Measurements from ENCODE around the gene SEMA5A.

The SEMA5A gene

GRCh38 chr5:9441610-9442009 is 104.3 kb downstream of the SEMA5A start:
- DNase-seq (ENCODE audit: low read depth, low spot score): no peak

GRCh38 chr5:9440517-9440916 is 105.4 kb downstream of the SEMA5A start:
- no peak for DNase-seq (ENCODE audit: low read depth, low spot score)

GRCh38 chr5:9439531-9440292 is 106.2 kb downstream of the SEMA5A start:
- no peak for DNase-seq (ENCODE audit: low read depth, low spot score)

- DNase-seq (ENCODE audit: low read depth, low spot score): no peak
Measured at GRCh38 chr5:9438596-9439354, 107.1 kb downstream of the SEMA5A start.

GRCh38 chr5:9437741-9438240 is 108.1 kb downstream of the SEMA5A start:
- no peak for DNase-seq (ENCODE audit: low read depth, low spot score)

GRCh38 chr5:9431496-9432258 is 114.2 kb downstream of the SEMA5A start:
- no peak for DNase-seq (ENCODE audit: low read depth, low spot score)

GRCh38 chr5:9431151-9431495 is 114.8 kb downstream of the SEMA5A start:
- DNase-seq (ENCODE audit: low read depth, low spot score): no peak

- no peak for DNase-seq (ENCODE audit: low read depth, low spot score)
Measured at GRCh38 chr5:9430306-9430705, 115.6 kb downstream of the SEMA5A start.

- DNase-seq (ENCODE audit: low read depth, low spot score): no peak
Measured at GRCh38 chr5:9429691-9430215, 116.1 kb downstream of the SEMA5A start.

- DNase-seq (ENCODE audit: low read depth, low spot score): no peak
Measured at GRCh38 chr5:9428272-9428671, 117.6 kb downstream of the SEMA5A start.

- no peak for DNase-seq (ENCODE audit: low read depth, low spot score)
Measured at GRCh38 chr5:9425710-9426109, 120.2 kb downstream of the SEMA5A start.

- no peak for DNase-seq (ENCODE audit: low read depth, low spot score)
Measured at GRCh38 chr5:9423571-9423970, 122.3 kb downstream of the SEMA5A start.

GRCh38 chr5:9421884-9422283 is 124.0 kb downstream of the SEMA5A start:
- DNase-seq (ENCODE audit: low read depth, low spot score): no peak

- DNase-seq (ENCODE audit: low read depth, low spot score): no peak
Measured at GRCh38 chr5:9419794-9420193, 126.1 kb downstream of the SEMA5A start.

- DNase-seq (ENCODE audit: low read depth, low spot score): no peak
Measured at GRCh38 chr5:9415566-9415965, 130.3 kb downstream of the SEMA5A start.

- no peak for DNase-seq (ENCODE audit: low read depth, low spot score)
Measured at GRCh38 chr5:9415091-9415490, 130.8 kb downstream of the SEMA5A start.

GRCh38 chr5:9411142-9411541 is 134.7 kb downstream of the SEMA5A start:
- no peak for DNase-seq (ENCODE audit: low read depth, low spot score)

GRCh38 chr5:9409413-9409960 is 136.4 kb downstream of the SEMA5A start:
- DNase-seq (ENCODE audit: low read depth, low spot score): no peak

- DNase-seq (ENCODE audit: low read depth, low spot score): no peak
Measured at GRCh38 chr5:9408964-9409363, 136.9 kb downstream of the SEMA5A start.

GRCh38 chr5:9405196-9405754 is 140.6 kb downstream of the SEMA5A start:
- DNase-seq (ENCODE audit: low read depth, low spot score): no peak

GRCh38 chr5:9401786-9402472 is 143.9 kb downstream of the SEMA5A start:
- DNase-seq (ENCODE audit: low read depth, low spot score): no peak
